A549 (cell line): ENCODE data around the gene OR52B6.
A peak's percentile ranks its signal among the peaks of the same experiment; 100 is the strongest.

Source experiments
- BHLHE40 ChIP-seq: IDR thresholded peaks from 2 replicates; pipeline ENCODE4 v1.6.1; 2012; ENCODE audit warnings: low read depth, low read length, inconsistent platforms
- EP300 ChIP-seq, 2 experiments: fragments of >200 bp; sonication (Bioruptor Twin); formaldehyde crosslinking; IDR thresholded peaks; 2 replicates in 1 of 2; 3 replicates in 1 of 2; pipeline ENCODE4 v1.6.1; 2016 to 2017
- FOXS1 ChIP-seq: fragments of 250-450 bp; sonication (Bioruptor Pico); IDR thresholded peaks from 2 replicates; pipeline ENCODE4 v1.5.0; 2020; ENCODE audit warnings: mild to moderate bottlenecking, moderate library complexity
- KDM1A ChIP-seq: fragments of 200-600 bp; sonication (generic); IDR thresholded peaks from 2 replicates; pipeline ENCODE4 v1.6.1; 2016; ENCODE audit warnings: low read depth, mild to moderate bottlenecking
- KDM5A ChIP-seq: fragments of 200-600 bp; sonication (generic); IDR thresholded peaks from 2 replicates; pipeline ENCODE4 v1.6.1; 2016; ENCODE audit warnings: antibody characterized with exemption, mild to moderate bottlenecking
- MAFK ChIP-seq: fragments of 450-650 bp; IDR thresholded peaks from 2 replicates; pipeline ENCODE4 v1.6.1; 2014; ENCODE audit not compliant: partially characterized antibody
- NR3C1 ChIP-seq: fragments of >200 bp; sonication (Bioruptor Twin); formaldehyde crosslinking; IDR thresholded peaks from 3 replicates; pipeline ENCODE4 v1.6.1; 2017
- PBX3 ChIP-seq: IDR thresholded peaks from 2 replicates; pipeline ENCODE4 v1.6.1; 2012
- POLR2A ChIP-seq: IDR thresholded peaks from 2 replicates; pipeline ENCODE4 v1.6.1; 2012; ENCODE audit warnings: mild to moderate bottlenecking, low read length
- REST ChIP-seq: fragments of 200-600 bp; sonication (generic); IDR thresholded peaks from 2 replicates; pipeline ENCODE4 v1.6.1; 2016; ENCODE audit warnings: antibody characterized with exemption, mild to moderate bottlenecking, moderate library complexity
- RNF2 ChIP-seq: fragments of 200-600 bp; sonication (generic); IDR thresholded peaks from 2 replicates; pipeline ENCODE4 v1.6.1; 2016; ENCODE audit warnings: low read depth, mild to moderate bottlenecking, antibody characterized with exemption, moderate library complexity, borderline replicate concordance
- ZC3H11A ChIP-seq: fragments of 450-650 bp; IDR thresholded peaks from 2 replicates; pipeline ENCODE4 v1.6.1; 2014; ENCODE audit warnings: antibody characterized with exemption, mild to moderate bottlenecking
- TF ChIP-seq, protein P1 (sequence below): fragments of >200 bp; sonication (Bioruptor Twin); formaldehyde crosslinking; IDR thresholded peaks from 3 replicates; pipeline ENCODE4 v1.5.1; 2016
- TF ChIP-seq, protein P2 (sequence below): fragments of 450-650 bp; IDR thresholded peaks from 2 replicates; pipeline ENCODE4 v1.6.1; 2014; ENCODE audit warnings: antibody characterized with exemption

- TF ChIP-seq KDM5A (no peak), EP300 (IDR thresholded peaks at IDR 0.05) (peak in 1 of 2 experiments; percentile 46; a peak in 1 of 5 replicates), NR3C1 (no peak), ZC3H11A (no peak), MAFK (no peak), RNF2 (no peak), KDM1A (no peak), FOXS1 (CRISPR knock-in tag) (peak; percentile 91; the same call in 1 of the 2 replicates), POLR2A (no peak), PBX3 (peak; percentile 55; the same call in 1 of the 2 replicates), BHLHE40 (no peak), REST (no peak)
- TF ChIP-seq, protein P1, sequence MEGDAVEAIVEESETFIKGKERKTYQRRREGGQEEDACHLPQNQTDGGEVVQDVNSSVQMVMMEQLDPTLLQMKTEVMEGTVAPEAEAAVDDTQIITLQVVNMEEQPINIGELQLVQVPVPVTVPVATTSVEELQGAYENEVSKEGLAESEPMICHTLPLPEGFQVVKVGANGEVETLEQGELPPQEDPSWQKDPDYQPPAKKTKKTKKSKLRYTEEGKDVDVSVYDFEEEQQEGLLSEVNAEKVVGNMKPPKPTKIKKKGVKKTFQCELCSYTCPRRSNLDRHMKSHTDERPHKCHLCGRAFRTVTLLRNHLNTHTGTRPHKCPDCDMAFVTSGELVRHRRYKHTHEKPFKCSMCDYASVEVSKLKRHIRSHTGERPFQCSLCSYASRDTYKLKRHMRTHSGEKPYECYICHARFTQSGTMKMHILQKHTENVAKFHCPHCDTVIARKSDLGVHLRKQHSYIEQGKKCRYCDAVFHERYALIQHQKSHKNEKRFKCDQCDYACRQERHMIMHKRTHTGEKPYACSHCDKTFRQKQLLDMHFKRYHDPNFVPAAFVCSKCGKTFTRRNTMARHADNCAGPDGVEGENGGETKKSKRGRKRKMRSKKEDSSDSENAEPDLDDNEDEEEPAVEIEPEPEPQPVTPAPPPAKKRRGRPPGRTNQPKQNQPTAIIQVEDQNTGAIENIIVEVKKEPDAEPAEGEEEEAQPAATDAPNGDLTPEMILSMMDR, result no peak
- TF ChIP-seq, protein P2, sequence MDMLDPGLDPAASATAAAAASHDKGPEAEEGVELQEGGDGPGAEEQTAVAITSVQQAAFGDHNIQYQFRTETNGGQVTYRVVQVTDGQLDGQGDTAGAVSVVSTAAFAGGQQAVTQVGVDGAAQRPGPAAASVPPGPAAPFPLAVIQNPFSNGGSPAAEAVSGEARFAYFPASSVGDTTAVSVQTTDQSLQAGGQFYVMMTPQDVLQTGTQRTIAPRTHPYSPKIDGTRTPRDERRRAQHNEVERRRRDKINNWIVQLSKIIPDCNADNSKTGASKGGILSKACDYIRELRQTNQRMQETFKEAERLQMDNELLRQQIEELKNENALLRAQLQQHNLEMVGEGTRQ, result no peak
These were observed 40.2 kb downstream of the OR52B6 start for GRCh38 chr11:5620651-5621521.
